BE2C (cell line): ENCODE data around the gene PRLR.

Experiments
- DNase-seq: peaks from one replicate; pipeline ENCODE4 v3.0.0-alpha.2; 2020
- H3K27me3 ChIP-seq: fragments of 250-450 bp; sonication (Bioruptor Pico); 2 replicates; pipeline ENCODE4 v1.5.1; 2020; ENCODE audit warnings: mild to moderate bottlenecking
- H3K36me3 ChIP-seq: fragments of 250-450 bp; sonication (Bioruptor Pico); 2 replicates; pipeline ENCODE4 v1.5.1; 2020; ENCODE audit warnings: mild to moderate bottlenecking
- H3K4me1 ChIP-seq: fragments of 250-450 bp; sonication (Bioruptor Pico); 2 replicates; pipeline ENCODE4 v1.5.1; 2020
- H3K4me3 ChIP-seq: 2 replicates; pipeline ENCODE4 v1.5.1; 2011; ENCODE audit warnings: low read depth, low read length
- H3K9me3 ChIP-seq: fragments of 250-450 bp; sonication (Bioruptor Pico); 2 replicates; pipeline ENCODE4 v1.5.1; 2020
- TF ChIP-seq, protein P1 (sequence below): IDR thresholded peaks from 2 replicates; pipeline ENCODE4 v1.5.1; 2012; ENCODE audit warnings: mild to moderate bottlenecking, low read depth, low read length

PRLR gene

DNA sequence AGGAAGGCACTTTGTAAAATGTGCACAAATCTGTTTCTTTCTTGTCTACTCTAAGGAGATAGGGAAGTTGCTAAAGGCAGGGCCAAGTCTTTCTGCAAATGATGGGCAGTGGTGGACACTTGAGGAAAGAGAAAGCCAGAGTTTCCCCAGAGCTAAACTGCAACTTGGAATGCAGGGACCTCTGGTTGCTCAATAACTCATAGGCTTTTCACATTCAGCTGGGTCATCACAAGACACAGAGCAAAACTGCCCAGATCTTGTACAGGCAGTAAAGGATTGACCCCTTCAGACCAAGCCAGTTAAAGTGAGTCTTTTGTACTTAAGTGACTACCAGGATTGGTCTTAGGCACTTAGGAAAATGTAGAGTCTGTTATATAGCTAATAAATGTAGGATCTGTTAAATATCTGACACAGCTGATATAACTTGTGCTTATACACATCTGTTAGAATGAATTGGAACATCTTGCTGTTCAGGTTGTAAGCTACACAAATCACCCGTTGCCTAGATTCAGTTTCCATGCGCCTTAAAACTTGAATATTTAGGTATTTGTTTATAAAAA is 169.0 kb downstream of the PRLR start:
- no peak for DNase-seq
- TF ChIP-seq, protein P1, sequence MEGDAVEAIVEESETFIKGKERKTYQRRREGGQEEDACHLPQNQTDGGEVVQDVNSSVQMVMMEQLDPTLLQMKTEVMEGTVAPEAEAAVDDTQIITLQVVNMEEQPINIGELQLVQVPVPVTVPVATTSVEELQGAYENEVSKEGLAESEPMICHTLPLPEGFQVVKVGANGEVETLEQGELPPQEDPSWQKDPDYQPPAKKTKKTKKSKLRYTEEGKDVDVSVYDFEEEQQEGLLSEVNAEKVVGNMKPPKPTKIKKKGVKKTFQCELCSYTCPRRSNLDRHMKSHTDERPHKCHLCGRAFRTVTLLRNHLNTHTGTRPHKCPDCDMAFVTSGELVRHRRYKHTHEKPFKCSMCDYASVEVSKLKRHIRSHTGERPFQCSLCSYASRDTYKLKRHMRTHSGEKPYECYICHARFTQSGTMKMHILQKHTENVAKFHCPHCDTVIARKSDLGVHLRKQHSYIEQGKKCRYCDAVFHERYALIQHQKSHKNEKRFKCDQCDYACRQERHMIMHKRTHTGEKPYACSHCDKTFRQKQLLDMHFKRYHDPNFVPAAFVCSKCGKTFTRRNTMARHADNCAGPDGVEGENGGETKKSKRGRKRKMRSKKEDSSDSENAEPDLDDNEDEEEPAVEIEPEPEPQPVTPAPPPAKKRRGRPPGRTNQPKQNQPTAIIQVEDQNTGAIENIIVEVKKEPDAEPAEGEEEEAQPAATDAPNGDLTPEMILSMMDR = no peak
- Histone ChIP-seq H3K9me3 (no peaks in the 10 kb centered on the region), H3K36me3 (no peaks in the 10 kb centered on the region), H3K4me1 (no peaks in the 10 kb centered on the region), H3K4me3 (no peak overlapping the region), H3K27me3 (no peaks in the 10 kb centered on the region)

DNA sequence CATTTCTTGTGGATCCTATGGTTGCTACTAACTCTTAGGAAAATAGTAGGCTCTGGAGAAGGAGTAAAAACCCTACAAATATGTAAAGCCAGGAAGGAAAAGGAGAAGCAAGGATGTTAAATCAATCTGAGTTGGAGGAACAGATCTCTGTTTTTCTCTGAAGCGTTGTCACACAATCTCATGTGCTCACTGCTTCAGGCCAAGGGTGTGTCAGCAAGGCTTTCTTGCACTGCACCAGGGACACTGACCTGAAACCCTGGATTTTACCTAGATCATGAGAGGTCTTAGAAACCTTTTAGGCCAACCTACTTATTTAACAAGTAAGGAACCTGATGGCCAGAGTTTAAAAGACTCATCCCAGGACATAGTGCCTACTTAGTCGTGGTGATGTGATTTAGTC is 170.1 kb downstream of the PRLR start:
- no peaks in the 10 kb centered on the region for H3K27me3 ChIP-seq
- no peak overlapping the region for H3K4me3 ChIP-seq
- no peaks in the 10 kb centered on the region for H3K9me3 ChIP-seq
- no peaks in the 10 kb centered on the region for H3K36me3 ChIP-seq
- H3K4me1 ChIP-seq = no peaks in the 10 kb centered on the region
- no peak for DNase-seq
- TF ChIP-seq, protein P1 = no peak

DNA sequence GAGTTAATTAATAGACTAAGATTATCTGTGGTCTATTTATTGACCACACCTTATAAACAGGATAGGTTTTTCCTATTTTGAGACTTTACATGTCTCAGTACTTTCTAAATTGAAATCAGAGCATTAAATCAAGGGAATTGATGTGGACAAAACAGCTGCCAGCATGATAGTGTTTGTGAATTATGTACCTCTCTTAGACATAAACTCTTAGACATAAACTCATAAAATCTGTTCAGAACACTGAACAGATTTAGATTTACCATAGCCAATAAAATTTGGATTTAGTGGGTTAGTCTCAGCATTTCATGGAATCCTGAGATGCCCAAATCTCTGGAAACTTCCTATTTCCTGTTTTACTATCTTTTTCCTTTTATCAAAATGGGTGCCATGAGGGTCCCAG is 171.0 kb downstream of the PRLR start:
- TF ChIP-seq, protein P1 = no peak
- H3K36me3 ChIP-seq = no peaks in the 10 kb centered on the region
- no peak for DNase-seq
- no peaks in the 10 kb centered on the region for H3K27me3 ChIP-seq
- no peak overlapping the region for H3K4me3 ChIP-seq
- no peaks in the 10 kb centered on the region for H3K4me1 ChIP-seq
- H3K9me3 ChIP-seq = no peaks in the 10 kb centered on the region

DNA sequence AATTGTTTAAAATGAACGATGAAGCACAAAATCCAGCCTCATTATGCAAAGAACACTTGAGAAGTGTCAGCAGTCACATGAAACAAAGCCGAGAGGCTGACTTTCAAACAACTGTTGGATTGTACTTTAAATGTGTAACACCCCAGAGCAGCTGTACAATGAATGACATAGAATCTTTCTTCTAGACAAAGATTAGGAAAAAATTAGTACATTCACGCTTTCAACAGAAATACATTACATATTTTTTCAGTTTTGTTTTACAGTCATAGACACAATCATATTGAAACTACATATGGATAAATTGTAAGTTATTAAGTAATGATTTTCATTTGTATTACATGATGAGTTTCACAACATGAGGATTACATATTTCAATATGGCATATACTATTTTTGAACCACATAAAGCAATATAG is 171.9 kb downstream of the PRLR start:
- DNase-seq = no peak
- H3K9me3 ChIP-seq = no peaks in the 10 kb centered on the region
- H3K36me3 ChIP-seq = no peaks in the 10 kb centered on the region
- no peaks in the 10 kb centered on the region for H3K4me1 ChIP-seq
- no peak overlapping the region for H3K4me3 ChIP-seq
- no peaks in the 10 kb centered on the region for H3K27me3 ChIP-seq
- TF ChIP-seq, protein P1 = no peak

DNA sequence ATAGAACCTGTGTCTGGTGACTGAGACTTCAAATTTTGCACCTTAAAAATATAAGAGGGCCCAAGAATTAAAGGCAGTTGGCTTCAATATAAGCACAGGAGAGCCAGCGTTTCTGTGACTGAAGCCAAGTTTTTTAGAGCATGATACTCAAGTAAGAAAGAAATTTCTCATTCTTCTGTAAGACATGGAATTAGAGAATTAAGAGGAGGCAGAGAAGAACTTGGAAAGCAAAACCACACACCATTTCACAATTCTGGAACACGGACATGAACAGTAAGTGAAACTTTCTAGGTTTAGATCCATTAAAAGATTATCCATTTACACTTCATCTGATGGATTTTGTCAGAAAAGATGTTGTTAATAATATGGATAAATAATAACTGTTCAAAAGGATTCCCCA is 173.6 kb downstream of the PRLR start:
- no peak overlapping the region for H3K4me3 ChIP-seq
- H3K4me1 ChIP-seq = no peaks in the 10 kb centered on the region
- H3K36me3 ChIP-seq = no peaks in the 10 kb centered on the region
- no peak for DNase-seq
- H3K9me3 ChIP-seq = no peaks in the 10 kb centered on the region
- H3K27me3 ChIP-seq = no peaks in the 10 kb centered on the region
- TF ChIP-seq, protein P1 = no peak

DNA sequence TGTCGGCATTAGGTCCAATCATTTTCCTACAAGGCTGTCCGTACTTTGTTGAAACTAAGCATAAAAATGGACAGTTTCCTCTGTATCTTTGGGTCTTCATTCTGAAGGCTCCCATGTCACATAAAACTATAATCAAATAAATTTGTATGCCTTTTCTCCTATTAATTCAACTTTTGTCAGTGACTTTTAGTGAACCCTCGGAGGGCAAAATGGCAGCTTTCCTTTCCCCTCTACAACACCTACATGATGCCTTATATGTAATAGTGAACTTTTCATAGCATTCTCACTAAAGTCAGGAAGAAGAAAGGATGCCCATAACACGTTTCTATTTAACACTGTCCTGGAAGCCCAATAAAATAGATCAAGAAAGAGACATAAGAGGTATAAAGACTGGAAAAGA is 177.4 kb downstream of the PRLR start:
- TF ChIP-seq, protein P1 = no peak
- H3K36me3 ChIP-seq = no peaks in the 10 kb centered on the region
- no peaks in the 10 kb centered on the region for H3K4me1 ChIP-seq
- H3K9me3 ChIP-seq = no peaks in the 10 kb centered on the region
- no peak overlapping the region for H3K4me3 ChIP-seq
- no peak for DNase-seq
- no peaks in the 10 kb centered on the region for H3K27me3 ChIP-seq
